ENCODE results near the gene CRCP.

- TF ChIP-seq MAZ (IDR thresholded peaks at IDR 0.05; ENCODE audit: borderline replicate concordance, low read depth, low read length) (no peak), RAD21 (conservative IDR thresholded peaks at IDR 0.05 in 1 of 2, IDR thresholded peaks at IDR 0.05 in 1 of 2) (no peak), PBX3 (IDR thresholded peaks at IDR 0.05) (no peak), CTCF (IDR thresholded peaks at IDR 0.05) (no peak), USF2 (IDR thresholded peaks at IDR 0.05) (no peak), E2F6 (IDR thresholded peaks at IDR 0.05; ENCODE audit: borderline replicate concordance, low read depth) (no peak), MYC (IDR thresholded peaks at IDR 0.05; ENCODE audit: borderline replicate concordance, low read length) (no peak), CHD2 (IDR thresholded peaks at IDR 0.05; ENCODE audit: low read length, partially characterized antibody) (no peak), NR3C1 (IDR thresholded peaks at IDR 0.05) (no peak), EHMT2 (IDR thresholded peaks at IDR 0.05; ENCODE audit: low read depth) (no peak), ZNF302 (CRISPR knock-in tag; IDR thresholded peaks at IDR 0.05) (no peak), REST (IDR thresholded peaks at IDR 0.05) (no peak)
Observed at GRCh38 chr7:66188645-66189044, 74.0 kb downstream of the CRCP start.

Measured in A549 (cell line).